Umbilical cord (tissue), 2 donors: ENCODE measurements around the gene RAB38. TPM values are rescaled to one million over a fixed set of nuclear protein-coding genes. Genes with fewer than 3 reads are reported as not detected.
A peak's percentile ranks its signal among the peaks of the same experiment; 100 is the strongest.

Experiments
- DNase-seq: peaks from one replicate; pipeline ENCODE4 v3.0.0-alpha.2; 2015; ENCODE audit warnings: low spot score
- total RNA-seq: library from RNA; depleted of rRNA; stranded (reverse); fragments of >200 nt; gene quantifications from one replicate; pipeline ENCODE4 v1.2.3, GENCODE V29; 2014; ENCODE audit warnings: low replicate concordance; ENCODE audit not compliant: insufficient read depth

RAB38 gene
- total RNA-seq = 27.7 TPM

DNA sequence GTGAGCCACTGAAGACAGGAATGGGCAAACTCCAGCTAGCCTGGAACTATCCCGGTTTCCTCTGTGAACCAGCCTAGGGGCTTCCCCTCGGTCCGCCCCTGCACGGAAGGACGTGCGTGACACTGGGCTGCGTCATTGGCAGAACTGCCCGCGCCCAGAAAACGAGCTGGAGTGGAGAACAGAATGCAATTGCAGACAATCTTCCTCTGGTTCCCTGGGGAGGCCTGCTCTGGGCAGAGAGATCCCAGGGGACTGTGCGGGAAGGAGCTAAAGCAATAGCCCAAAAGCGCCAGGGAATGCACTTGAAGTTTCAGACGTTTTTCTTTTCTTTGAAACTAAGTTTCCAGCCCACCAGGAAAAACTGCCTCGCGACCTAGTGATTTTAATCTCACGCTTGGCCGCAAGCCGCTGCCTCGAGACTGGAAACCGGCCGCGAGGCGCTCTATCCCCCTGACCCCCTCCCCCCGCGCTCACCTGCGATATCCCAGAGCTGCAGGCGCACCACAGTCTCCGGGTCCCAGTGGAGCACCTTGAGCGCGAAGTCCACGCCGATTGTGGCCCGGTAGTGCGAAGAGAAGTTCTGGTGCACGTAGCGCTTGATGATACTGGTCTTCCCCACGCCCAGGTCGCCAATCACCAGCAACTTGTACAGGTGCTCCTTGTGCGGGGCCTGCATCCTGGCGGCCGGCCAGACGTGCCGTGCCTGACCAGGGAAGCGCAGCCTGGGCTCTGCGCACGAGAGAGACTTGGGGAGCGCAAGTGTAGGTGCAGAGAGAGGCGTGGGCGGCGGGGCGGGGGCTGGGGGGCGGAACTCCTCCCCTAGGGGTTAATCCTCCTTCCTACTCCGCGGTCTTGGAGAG, at the start of gene RAB38:
TSS of gene RAB38 (minus strand) at position 735 of the 860 bp plus-strand sequence. CDS start at position 676, 59 bp downstream.
- DNase-seq = peak; percentile 86

DNA sequence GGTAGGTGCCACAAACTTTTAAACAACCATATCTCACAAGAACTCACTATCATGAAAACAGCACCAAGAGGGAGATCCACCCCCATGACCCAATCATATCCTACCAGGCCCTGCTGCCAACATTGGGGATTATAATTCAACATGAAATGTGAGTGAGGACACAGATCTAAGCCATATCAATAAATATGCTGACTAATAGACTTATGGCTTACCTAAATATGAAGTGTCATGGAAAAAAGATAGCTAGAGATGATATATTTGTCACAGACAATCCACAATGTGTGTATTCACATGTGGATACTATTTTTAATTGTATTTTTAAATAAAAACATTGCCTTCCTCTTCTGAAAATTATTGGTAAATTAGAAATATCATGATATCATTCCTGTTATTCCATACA, 38.2 kb upstream of the RAB38 start:
- DNase-seq = no peak

DNA sequence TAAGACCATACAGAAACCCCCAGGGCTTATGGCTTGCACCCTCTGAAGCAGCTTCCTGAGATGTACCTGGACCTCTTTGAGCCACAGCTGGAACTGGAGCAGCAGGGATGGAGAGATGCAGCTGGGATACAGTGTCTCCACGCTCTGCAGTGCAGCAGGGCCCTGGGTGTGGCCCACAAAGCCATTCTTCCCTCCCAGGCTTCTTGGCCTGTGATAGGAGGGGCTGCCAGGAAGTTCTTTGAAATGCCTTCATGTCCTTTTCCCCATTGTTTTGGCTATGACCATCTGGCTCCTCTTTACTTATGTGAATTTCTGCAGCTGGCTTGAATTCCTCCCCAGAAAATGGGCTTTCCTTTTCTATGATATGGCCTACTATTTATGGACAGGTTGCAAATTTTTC, 37.1 kb upstream of the RAB38 start:
- DNase-seq = no peak

DNA sequence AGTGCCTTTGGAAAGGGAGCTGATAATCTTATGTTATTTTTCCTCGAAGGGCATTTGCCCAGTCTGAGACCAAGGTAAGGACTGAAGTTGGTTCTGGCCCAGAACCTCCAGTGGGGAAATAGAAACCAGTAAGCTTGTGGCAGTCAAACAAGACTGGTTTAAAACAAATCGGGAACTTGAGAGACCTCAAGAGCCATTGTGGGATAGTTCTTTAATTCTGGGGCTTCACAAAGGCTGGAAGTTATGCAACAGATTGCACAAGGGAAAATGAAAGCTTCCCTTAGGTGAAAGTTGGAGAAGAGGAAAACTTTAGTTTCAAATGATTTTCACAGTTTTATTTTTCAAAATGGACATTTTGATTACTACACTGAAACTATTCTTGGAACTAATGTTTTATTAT, 33.5 kb upstream of the RAB38 start:
- DNase-seq = no peak

DNA sequence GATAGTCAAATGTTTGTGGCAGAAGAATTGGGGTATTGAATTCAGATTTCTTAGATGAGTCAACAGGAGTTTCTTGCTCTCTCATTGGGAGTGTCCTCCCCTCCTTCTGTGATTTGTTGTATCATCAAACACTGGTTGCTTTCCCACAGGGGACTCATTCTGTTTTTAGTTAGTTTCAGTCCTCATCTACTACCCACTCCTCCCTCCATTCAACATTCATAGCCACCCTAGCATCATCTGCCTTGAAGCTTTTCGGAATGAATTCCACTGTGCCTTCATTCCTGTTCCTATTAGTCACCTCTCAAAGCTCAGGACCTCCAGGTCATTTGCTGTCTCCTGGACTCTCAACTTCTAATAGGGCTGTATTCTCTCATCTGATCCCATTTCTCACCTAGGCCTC, 31.5 kb upstream of the RAB38 start:
- no peak for DNase-seq

DNA sequence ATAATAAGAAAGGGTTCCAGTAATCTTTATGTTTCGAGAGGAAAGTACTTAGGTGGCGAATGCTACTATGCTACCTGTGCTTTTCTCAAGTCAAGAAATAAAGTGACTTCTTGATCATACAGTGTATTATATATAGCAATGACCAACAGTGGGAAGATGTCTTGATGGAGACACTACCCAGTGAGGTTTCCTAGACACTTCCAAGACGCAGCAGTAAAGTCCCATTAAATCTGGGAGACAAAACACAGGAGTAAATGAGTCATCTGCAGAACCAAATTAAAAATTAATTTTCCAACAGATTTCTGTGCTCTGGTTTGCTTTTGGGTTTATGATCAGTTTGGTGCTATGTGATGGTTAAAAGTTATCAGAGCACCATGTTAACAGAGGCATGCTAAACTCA, 29.1 kb upstream of the RAB38 start:
- no peak for DNase-seq

DNA sequence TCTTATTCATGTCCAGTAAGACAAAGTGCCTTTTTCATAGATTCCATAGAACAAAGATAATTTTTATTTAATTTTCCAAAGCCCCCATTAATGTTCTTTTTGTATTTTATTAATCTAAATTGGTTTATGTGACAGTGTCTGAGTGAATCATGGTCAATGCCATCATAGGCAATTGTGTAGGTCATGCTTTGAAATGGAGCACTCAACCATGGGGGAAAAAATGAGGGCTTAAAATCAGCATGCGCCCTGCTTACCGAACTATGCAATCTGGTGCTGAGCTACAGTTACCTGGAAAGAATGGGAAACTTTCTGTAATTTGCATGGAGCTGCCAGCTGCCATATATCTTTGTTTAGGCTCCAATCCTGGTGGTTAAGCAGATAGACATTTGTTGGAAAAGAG, 28.4 kb upstream of the RAB38 start:
- no peak for DNase-seq

DNA sequence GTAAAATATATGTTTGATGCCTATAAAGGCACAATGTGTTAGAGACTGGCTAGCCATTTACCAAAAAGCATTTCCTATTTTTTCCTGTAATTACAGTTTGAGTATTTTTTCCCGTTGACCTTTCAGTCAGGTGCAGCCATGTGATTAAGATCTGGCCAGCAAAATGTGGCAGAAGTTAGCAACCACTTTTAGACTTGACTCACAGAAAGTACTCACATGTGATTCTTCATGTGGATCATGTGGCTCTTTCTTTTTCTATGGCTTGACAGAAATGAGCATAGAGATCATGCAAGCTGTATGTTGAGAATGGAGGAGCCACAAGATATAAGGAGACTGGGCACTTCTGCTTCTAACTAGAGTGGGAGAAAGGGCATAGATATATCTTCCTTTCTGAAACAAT, 27.3 kb upstream of the RAB38 start:
- DNase-seq = no peak

DNA sequence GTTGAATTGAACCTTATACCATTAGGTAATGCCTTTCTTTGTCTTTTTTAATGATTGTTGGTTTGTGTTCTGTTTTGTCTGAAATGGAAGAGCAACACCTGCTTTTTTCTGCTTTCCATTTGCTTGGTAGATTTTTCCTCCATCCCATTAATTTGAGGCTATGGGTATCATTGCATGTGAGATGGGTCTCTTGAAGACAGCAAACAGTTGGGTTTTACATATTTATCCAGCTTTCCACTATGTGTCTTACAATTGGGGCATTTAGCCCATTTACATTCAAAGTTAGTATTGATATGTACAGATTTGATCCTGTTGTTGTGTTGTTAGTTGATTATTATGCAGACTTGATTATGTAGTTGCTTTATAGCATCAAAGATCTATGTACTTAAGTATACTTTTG, 21.1 kb upstream of the RAB38 start:
- DNase-seq = no peak

DNA sequence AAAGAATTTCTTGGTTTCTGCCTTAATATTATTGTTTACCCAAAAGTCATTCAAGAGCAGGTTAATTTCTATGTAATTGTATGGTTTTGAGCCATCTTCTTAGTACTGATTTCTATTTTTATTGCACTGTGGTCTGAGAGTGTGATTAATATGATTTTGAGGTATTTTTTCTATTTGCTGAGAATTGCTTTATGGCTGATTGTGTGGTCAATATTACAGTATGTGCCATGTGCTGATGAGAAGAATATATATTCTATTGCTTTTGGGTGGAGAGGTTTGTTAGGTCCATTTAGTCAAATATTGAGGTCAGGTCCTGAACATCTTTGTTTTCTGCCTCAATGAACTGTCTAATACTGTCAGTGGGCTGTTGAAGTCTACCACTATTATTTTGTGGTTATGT, 20.7 kb upstream of the RAB38 start:
- DNase-seq = no peak

DNA sequence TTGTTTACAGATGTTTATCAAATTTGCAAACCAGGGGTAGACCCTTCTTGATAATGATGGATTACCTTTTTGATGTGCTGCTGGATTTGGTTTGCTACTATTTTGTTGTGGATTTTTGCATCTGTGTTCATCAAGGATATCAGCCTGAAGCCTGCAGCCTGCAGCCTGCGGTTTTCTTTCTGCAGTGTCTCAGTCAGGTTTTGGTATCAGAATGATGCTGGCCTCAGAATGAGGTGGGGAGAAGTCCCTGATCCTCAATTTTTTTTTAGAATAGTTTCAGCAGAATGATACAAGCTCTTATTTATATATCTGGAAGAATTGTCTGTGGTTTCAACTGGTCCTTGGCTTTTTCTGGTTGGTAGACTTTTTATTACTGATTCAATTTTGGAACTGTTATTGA, 19.7 kb upstream of the RAB38 start:
- no peak for DNase-seq

DNA sequence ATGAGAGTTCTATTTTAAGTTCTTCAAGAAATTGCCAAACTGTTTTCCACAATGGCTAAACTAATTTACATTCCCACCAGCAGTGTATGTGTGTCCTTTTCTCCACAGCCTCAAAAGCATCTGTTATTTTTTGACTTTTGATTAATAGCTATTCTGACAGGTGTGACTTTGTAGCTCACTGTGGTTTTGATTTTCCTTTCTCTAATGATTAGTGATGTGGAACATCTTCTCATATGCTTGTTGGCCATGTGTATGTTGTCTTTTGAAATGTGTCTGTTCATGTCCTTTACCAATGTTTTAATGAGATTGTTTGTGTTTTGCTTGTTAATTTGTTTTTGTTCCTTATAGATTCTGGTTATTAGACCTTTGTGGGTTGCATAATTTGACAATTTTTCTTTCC, 18.0 kb upstream of the RAB38 start:
- DNase-seq = no peak

DNA sequence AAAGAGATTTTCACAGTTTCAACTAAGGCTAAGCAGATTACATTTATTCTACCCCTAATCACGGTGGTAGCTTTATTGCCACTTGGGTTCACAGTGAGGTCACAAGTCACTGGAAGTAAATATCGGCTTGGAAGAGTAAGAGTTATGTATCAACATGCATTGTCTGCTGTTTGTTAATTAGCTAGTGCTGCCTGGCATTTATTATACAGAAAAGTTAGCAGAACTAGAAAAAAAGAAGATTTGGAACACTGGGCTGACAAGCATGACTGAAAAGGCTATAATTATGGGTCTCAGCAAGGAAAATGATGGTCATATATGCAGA, 13.7 kb upstream of the RAB38 start:
- DNase-seq = no peak

DNA sequence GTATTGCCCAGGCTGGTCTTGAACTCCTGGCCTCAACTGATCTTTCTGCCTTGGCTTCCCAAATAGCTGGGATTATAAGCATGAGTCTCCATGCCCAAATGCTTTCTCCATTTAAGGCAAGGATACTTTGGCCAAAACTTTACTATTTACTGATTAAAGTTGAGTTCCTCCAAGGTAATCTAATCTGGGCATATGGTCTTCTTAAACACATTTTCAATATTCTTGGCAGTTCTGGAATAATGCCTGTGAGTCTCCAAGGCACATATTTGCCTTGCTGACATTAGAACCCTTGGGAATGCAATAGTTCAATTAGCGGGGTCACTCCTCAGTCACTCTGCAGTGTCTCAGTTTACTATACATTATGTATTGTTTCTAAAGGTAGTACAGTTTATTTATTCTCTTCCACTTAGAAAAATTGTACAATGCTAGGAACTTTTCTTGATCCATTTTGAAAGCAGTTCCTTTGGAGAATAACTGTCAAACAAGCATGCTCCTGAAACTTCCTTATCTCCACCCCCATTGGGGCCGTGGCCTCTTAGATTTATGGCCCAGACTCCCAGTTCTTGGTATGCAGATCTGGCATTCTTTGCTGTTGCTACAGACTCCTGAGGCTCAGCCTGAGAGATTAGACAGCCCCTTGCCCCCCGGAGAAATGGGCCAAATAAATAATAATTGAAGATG, 13.1 kb upstream of the RAB38 start:
- peak; percentile 97 for DNase-seq

DNA sequence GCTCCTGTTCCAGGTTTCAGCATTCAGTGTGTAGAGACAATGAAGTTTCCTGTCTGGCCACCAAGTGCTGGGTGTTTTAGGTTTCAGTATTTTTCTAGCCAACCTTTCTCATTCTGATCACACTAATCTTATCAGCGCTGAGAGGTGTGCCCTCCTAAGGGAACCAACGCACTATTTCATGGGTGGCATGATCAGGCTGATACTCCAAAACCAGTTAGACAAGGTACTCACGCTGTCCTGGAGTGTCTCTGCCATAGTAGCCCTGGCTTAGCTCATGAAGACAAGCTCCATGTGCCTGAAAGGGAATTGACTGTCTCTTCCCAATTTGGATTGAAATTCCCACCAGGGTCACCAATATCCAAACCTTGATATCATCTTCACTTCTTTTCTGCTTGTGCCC, 8.0 kb upstream of the RAB38 start:
- no peak for DNase-seq

DNA sequence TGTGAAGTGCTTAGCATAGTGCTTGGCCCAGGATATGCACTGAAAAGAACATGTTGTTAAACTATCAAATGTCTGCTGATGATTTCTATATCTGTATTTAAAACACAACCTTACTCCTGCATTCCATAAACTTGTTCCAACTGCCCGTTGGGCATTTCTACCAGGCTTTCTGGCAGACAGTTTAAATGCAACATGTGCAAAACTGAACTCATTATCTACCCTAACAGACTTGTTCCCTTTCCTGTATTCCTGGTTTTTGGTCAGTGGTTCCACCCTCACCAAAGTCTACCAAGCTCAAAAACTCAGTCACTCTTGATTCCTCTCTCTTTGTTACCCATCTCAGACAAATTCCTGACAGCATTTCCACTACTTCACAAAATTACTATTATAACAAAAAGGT, 6.5 kb upstream of the RAB38 start:
- DNase-seq = peak; percentile 61

DNA sequence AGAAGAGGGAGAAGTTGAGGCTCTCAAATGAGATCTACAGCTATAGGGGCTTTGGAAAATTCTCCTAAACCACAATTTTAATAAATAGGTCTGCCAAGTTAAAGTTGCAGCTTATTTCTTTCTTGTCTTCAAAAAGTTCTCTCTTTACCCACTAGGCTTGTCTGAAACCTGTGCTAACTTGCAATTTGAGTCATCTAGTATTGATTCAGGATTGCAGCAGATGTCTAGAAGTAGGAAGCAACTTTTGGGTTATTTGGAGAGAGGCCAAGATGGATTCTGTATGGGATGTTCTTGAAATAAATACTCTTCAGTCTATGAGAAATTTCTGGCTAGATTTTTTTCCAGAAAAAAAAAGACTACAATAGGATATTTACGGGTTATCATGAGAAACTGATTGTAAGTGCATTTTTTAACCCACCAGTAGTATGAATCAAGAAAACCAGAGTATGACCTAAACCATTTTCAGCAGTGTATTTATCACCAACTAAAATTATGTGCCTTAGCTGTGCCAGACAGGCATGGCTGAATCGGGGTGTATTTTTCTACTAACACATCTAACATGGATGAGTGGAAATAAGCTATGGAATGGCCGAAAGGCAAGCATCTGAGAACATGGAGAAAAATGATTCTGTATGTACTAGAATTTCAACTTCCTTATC, 4.9 kb upstream of the RAB38 start:
- peak; percentile 51 for DNase-seq

DNA sequence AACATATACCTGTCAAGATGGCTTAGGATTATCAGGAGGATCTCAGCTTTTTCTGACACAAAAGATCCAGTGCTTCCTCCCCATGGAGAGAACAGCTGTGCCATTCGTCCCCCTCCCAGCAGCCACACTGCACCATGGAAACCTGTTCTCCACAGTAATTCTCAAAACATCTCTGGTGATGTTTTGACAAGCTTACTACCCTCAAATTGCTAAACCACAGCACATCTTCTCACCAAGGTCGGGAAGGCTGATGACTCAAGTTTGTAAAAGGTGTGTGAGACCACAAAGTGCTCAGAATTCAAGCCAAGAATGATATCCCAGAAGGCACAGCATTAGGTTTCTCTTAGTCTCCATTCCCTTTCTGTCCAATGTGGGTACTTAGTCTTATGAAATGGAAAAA, 3.9 kb upstream of the RAB38 start:
- no peak for DNase-seq

DNA sequence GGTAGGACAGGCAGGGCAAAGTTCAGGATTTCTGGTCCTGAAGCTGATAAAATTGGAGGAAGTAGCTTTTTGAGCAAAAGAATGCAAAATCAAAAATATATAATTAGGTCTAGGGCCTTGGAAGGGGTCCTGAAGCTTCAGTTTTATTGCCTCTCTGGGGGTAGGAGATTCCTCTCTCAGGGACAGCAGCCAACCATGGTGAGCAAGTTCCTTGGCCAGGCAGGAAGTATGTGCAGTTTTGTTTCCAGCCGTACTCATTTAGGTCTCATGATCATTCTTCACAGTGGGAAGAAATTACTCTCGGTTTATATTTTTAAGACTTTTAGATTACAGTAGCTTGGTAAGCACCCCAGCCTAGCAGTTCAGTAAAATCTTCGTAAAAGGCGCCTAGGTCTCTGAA, 2.9 kb upstream of the RAB38 start:
- no peak for DNase-seq

DNA sequence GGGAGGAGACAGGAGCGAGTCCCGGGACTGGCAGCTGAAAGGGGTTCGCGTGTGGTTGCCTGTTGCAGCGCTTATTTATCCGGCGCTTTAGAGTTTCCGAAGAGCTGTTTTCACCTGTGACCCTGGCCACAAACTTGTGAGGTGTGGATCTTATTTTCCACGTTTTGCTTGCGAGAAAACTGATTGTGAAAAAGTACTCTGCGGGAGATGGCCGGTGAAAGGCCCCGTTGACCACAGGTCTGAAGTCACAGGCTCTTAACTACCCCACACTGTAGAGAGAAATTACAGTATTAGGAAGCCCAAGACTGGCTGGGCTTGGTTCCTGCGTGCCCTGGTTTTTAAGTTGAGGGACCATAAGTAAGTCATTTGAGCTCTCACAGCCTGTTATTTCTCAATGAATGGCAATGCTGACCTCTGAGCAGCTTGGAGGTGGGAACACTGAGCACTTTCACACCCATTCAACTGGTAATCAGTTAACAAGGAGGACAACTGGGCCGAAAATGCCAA, 379 bp upstream of the RAB38 start:
- DNase-seq = no peak

DNA sequence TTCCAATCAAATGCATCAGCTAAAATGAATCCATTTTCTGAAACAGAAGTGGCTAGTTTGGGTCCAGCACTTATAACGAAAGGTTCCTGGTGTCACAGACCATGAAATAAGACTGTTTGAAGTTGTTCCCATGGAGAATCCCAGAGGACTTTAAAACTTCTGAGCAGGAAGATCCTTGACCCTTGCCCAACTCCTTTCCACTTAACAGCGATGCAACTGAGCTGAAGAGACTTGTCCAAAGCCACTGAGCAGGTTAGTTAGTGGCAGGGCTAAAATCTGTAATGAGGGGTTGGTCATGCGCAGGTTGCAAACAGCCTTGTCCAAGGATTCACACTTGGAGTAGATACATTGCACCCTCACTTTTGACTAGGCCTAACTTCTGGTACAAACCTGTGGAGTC, 1.3 kb downstream of the RAB38 start:
- no peak for DNase-seq

DNA sequence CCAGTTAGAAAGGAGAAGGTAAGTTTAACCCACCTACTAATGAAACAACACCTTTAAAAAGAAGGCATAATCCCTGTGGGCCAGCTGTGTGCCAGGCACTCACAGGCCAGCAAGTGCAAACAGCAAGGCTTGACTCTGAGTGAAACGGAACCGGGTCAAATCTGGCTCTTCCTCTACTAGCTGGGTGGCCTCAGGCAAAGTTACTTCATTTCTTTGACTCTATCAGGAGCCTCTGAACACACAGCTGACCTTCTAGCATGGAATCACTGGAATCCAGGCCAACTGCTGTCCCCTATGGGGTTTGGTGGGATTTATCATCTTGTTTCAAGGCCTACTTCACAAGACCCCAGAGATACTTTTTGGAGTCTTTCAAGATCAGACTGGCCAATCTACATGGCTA, 3.3 kb downstream of the RAB38 start:
- DNase-seq = no peak

DNA sequence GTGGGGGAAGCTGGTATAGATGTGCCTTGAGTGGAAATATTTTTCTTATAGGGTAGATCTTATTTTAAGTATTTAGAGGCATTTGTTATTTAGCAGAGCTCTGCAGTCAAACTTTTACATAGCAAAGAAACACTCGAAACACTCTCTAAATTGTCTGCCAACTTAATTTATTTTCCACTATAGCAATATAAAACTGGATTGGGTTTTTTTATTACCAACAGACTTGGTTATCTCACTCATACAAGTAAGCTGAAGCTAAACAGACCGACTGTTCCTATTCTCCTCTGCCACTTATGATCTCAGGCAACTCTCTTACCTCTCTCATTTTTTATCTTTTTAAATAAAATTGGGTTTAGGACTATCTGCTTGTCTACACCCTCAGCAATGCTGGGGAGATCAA, 4.6 kb downstream of the RAB38 start:
- peak; percentile 82 for DNase-seq
